Activated CD8-positive, alpha-beta memory T cell treated with anti-CD3 and anti-CD28 coated beads for 48 hours (primary cell): ENCODE measurements around the gene PODXL.
"Not testable (repeated sequence)": the region's sequence is repeated elsewhere in the genome, so short reads cannot be mapped to it uniquely, and the experiment has no call there.

ENCODE experiments used
- DNase-seq, 3 experiments: peaks; one replicate each; pipeline ENCODE4 v3.0.0-alpha.2; 2020; ENCODE audit warnings: low read depth in 2 of 3, low spot score in 2 of 3

PODXL gene

GRCh38 chr7:131495669-131496498 is 60.5 kb downstream of the PODXL start:
- DNase-seq = no peak

- no peak for DNase-seq
Observed at GRCh38 chr7:131494182-131494581, 62.2 kb downstream of the PODXL start.

DNA sequence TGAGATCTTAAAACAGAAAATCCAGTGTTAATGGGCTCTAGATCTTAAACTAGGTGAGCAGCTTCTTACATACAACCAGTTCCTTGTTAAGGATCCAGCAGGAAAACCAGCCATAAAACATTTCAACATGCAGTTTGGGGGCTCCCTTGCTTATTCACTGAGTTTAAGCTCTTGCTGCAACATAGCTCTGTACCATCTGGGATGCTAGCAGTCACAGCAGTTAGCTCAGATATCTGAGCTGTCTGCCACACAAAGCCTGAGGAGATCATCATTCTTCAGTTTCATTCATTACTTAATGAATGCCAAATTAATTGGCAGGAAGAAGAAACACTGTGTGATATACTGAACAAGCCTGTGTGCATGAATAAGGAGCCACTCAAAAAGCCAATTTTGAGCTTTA is 62.8 kb downstream of the PODXL start:
- no peak for DNase-seq

GRCh38 chr7:131493081-131493480 is 63.3 kb downstream of the PODXL start:
- no peak for DNase-seq

DNA sequence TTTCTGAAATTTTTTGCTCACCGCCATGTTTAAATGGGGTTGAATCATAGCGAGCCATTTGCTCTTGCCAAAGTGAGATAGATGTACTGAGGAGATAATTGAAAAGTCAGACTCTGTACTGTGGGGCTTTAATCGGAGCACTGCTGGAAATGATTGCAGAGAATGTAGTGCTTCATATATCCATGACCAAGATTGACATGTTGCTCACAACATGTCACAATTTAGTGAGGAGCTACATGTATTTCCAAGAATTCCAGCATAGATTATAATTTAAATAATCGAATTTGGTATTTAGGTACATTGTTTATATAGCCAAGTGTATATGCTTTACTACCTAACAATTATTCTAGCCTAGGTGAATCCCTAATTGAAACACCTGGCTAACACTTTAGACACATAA is 66.5 kb downstream of the PODXL start:
- DNase-seq = no peak

GRCh38 chr7:131489196-131489595 is 67.2 kb downstream of the PODXL start:
- no peak for DNase-seq

DNA sequence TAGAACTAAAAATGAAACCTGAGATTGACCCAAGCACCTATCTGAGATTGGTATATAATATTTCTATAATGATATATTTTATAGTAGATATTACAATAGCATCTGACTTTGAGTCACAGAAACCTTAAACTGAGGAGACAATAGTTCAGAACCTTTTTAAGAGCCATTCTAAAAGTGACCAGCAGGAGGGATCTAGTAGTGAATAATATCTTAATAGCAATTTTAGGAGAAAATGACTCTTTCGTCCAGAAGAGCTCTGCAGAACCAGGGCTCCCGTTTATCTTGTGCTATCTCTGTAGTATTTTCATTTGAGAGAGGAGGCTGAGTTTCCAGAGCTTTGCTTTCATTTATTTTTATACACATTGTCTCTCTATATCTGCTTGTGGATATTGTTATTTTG is 68.1 kb downstream of the PODXL start:
- no peak for DNase-seq

GRCh38 chr7:131487217-131487616 is 69.2 kb downstream of the PODXL start:
- no peak for DNase-seq

DNA sequence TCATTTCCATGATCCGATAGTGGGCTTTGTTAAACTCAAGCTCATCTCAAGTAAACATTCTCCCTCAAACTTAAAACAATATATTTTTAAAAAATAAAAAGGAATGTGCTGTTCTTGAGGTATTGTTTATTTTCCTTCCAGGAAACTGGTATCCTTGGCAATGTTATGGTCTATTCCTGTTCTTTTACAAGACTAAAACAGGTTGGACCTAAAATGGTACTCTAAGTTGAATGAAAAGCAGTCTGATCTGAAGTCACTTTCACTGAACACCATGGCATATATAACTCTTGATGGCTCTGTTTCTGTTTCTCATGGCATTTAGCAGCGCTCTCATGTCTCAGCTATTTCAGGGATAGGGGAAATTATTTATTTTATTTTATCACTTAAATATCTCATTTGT is 70.1 kb downstream of the PODXL start:
- no peak for DNase-seq

- DNase-seq = no peak
Observed at GRCh38 chr7:131483586-131483985, 72.8 kb downstream of the PODXL start.

GRCh38 chr7:131482800-131483199 is 73.6 kb downstream of the PODXL start:
- DNase-seq = no peak

DNA sequence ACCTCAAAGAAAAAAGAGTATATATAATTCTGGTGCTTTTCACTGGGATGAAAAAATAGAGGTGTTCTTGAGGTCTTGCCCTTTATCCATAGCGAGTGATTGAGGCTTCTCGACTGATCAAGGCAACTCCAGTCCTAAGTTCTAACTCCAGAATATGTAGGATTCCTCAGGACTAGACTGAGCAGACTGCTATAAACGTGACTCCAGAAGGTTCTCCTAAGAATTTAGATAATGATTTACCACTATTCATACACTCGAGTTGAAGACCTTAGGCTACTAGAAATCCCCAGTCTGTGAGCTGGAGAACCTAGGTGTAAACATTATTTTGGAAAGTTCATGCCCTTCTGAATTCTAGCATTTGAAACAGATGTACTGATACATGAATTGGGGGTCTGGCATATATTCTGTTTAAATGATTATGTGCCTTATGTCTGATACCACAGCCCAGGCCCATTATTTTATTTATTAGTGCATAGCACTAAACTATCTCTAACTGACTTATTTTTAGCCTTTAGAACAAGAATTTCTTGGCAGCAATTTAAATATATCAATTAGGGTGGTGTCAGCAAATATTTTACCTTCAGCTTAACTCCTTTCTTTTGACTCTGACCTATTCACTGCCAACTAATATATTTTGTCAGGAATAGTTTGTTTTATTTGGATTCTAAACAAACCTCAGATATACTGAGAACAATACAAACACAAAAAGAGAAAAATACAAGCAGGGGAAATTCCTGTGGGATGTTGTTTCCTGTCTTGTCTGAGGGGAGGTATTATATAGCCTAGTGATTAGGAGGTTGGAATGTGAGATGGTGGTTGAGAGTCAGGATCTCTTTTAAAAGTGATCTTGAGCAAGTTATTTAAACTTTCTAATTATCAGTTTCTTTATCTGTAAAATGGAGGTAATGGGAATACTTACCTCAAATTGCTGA is 75.8 kb downstream of the PODXL start:
- DNase-seq = no peak

- DNase-seq = no peak
Observed at GRCh38 chr7:131476740-131477139, 79.7 kb downstream of the PODXL start.

DNA sequence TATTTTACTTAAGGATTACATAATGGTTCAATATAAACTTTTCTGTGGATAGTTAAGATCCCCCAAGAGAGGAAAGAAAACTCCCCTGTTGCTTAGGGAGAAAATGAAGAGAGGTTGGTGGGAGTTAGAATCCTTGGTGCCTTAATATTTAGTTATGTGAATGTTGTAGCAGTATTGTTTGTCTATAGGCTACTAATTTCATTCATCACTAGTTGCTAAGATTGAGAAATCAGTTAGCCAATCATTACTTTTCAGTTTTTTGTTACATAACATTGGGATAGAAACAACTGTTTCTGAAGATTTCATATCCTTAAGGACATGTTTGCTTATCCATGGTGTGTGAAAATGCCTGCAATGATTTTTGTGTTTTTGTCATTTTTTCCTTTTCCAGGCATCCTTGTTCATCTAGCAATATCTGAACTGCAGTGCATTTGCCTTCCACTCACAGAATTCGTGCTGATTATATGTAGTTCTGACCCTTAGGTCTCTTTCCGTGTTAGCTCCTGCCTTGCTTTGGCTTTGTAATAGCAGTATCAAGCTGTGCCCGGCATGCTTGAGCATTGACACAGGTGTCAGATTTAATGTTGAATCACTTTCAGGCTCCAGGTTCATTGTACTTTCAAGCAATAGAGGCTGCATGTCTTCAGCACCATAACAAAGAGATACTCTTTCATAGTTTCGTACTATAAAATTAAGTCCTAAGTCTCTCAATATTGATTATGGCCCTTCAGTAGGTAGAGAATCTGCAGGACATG is 85.0 kb downstream of the PODXL start:
- no peak for DNase-seq

GRCh38 chr7:131467788-131468187 is 88.6 kb downstream of the PODXL start:
- DNase-seq = no peak

DNA sequence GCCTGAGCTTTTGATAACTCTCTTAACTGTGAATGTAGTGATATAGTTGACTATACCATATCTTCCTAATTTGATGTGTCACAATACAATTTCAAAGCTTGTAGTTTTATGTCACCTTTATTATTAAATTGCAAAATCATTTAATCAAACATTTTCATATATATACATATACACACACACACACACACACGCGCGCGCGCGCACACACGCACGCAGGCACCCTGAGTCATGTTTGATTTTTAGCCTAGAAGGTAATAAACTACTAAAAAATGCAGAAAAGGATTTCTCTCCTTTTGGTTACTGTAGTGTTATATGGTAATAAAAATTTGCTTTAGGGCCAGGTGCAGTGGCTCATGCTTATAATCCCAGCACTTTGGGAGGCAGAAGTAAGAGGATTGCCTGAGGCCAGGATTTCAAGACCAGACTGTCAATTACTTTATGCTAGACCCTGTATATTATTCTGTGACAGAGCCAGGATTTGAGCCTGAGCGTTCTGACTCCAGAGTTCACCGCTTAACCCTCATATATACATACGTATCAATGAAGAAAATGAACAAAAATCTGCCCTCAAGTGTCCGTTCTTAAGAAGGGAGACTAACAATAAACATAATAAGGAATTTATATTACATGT is 89.6 kb downstream of the PODXL start:
- no peak for DNase-seq

- not testable (repeated sequence) for DNase-seq
Observed at GRCh38 chr7:131462715-131463114, 93.7 kb downstream of the PODXL start.

- DNase-seq = no peak
Observed at GRCh38 chr7:131462059-131462458, 94.4 kb downstream of the PODXL start.

DNA sequence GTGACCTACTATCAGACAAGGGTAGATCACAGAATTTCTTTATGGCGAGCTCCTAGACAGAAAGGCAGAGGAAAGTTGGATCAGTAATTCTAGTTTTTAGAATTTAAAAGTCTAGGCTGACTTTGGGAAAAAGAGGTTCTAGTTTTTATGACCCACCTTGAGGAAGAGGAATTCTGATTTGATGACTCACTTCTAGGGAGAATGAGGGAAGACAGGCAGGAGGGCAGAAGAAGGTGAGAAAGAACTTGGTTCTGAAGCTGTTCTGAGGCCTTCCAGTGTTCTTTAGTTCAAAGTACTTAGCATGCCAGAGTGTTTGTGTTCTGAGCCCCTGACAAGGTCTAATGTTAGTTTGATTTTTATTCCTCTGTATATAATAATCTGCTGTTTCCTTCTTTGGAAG is 97.2 kb downstream of the PODXL start:
- DNase-seq = no peak

- DNase-seq = no peak
Observed at GRCh38 chr7:131456338-131456737, 100.1 kb downstream of the PODXL start.

- no peak for DNase-seq
Observed at GRCh38 chr7:131455546-131455945, 100.9 kb downstream of the PODXL start.
